H1 (cell line): ENCODE results near the gene THBS3. TPM values are rescaled to one million over a fixed set of nuclear protein-coding genes. Genes with fewer than 3 reads are reported as not detected.

ENCODE experiments used
- BCL11A ChIP-seq, 2 experiments: IDR thresholded peaks; one replicate each; pipeline ENCODE4 v1.6.1; 2011; ENCODE audit warnings: low read depth in 2 of 2, low read length in 2 of 2, mild to moderate bottlenecking in 2 of 2
- EGR1 ChIP-seq: IDR thresholded peaks from 2 replicates; pipeline ENCODE4 v1.6.1; 2011; ENCODE audit warnings: low read depth, low read length, borderline replicate concordance
- GTF2F1 ChIP-seq: IDR thresholded peaks from 2 replicates; pipeline ENCODE4 v1.6.1; 2012; ENCODE audit warnings: low read depth, low read length, improper control_type of control experiment, borderline replicate concordance
- HDAC6 ChIP-seq: IDR thresholded peaks from one replicate; pipeline ENCODE4 v1.7.1; 2012; ENCODE audit warnings: low read depth, mild to moderate bottlenecking, inconsistent platforms, low read length, moderate library complexity
- JUN ChIP-seq: IDR thresholded peaks from 2 replicates; pipeline ENCODE4 v1.6.1; 2011; ENCODE audit warnings: low read depth, mild to moderate bottlenecking, improper control_type of control experiment, low read length
- KDM5A ChIP-seq: fragments of 200-600 bp; IDR thresholded peaks from 2 replicates; pipeline ENCODE4 v1.7.1; 2012; ENCODE audit warnings: mild to moderate bottlenecking, low read length, inconsistent platforms, mixed read lengths
- NRF1 ChIP-seq: IDR thresholded peaks from 2 replicates; pipeline ENCODE4 v1.6.1; 2011; ENCODE audit warnings: mild to moderate bottlenecking, low read depth, low read length, improper control_type of control experiment
- PHF8 ChIP-seq: fragments of 200-600 bp; sonication (generic); conservative IDR thresholded peaks from 2 replicates; pipeline ENCODE4 v1.7.1; 2012; ENCODE audit warnings: low read depth, mild to moderate bottlenecking, inconsistent platforms, low read length, moderate library complexity
- POLR2A ChIP-seq, 2 experiments: IDR thresholded peaks; 1 replicate in 1 of 2; 2 replicates in 1 of 2; pipeline ENCODE4 v1.6.1; 2011; ENCODE audit warnings: low read depth in 2 of 2, low read length in 2 of 2, mild to moderate bottlenecking in 2 of 2; ENCODE audit errors: control extremely low read depth in 1 of 2
- POLR2AphosphoS5 ChIP-seq: IDR thresholded peaks from 2 replicates; pipeline ENCODE4 v1.6.1; 2011; ENCODE audit warnings: low read depth, low read length
- POU5F1 ChIP-seq: IDR thresholded peaks from 2 replicates; pipeline ENCODE4 v1.6.1; 2011; ENCODE audit warnings: low read depth, mild to moderate bottlenecking, low read length, moderate library complexity
- RAD21 ChIP-seq, 2 experiments: IDR thresholded peaks in 1 of 2; conservative IDR thresholded peaks in 1 of 2; 2 replicates each; pipeline ENCODE4 v1.6.1; 2011; ENCODE audit warnings: low read depth in 2 of 2, low read length in 2 of 2, improper control_type of control experiment in 1 of 2, inconsistent platforms in 1 of 2, mild to moderate bottlenecking in 1 of 2, moderate library complexity in 1 of 2
- SAP30 ChIP-seq: fragments of 300-600 bp; sonication (generic); IDR thresholded peaks from 2 replicates; pipeline ENCODE4 v1.7.1; 2012; ENCODE audit warnings: low read length, moderate library complexity, mild to moderate bottlenecking, inconsistent platforms; ENCODE audit not compliant: insufficient read depth, insufficient replicate concordance
- SP2 ChIP-seq: IDR thresholded peaks from 2 replicates; pipeline ENCODE4 v1.6.1; 2012; ENCODE audit warnings: mild to moderate bottlenecking, low read length, inconsistent platforms
- TAF1 ChIP-seq: IDR thresholded peaks from 2 replicates; pipeline ENCODE4 v1.6.1; 2011; ENCODE audit warnings: mild to moderate bottlenecking, low read depth, low read length
- TAF7 ChIP-seq: optimal IDR thresholded peaks from 2 replicates; pipeline ENCODE3; 2011; ENCODE audit warnings: low read depth, mild to moderate bottlenecking, inconsistent platforms, low read length, moderate library complexity, borderline replicate concordance
- ZNF274 ChIP-seq: IDR thresholded peaks from 2 replicates; pipeline ENCODE4 v1.7.0; 2012; ENCODE audit warnings: low read length, borderline replicate concordance; ENCODE audit errors: extremely low read depth
- polyA plus RNA-seq, 7 experiments: library from polyadenylated mRNA; depleted of rRNA in 3 of 7; stranded (reverse) in 5 of 7; unstranded in 2 of 7; fragments of >200 nt in 5 of 7; fragments of 200-250 nt in 2 of 7; gene quantifications; 1 replicate in 5 of 7; 2 replicates in 1 of 7; 4 replicates in 1 of 7; pipeline versions ENCODE4 v1.2.1 to v1.2.3, GENCODE V29; 2011 to 2013; ENCODE audit warnings: missing spikeins in 2 of 7, mixed read lengths in 2 of 7
- total RNA-seq: library from RNA; stranded (reverse); fragmentation: NEBNext Ultra II Directional; extraction: Animal tissue kit (Norgen Biotek cat#: 25700); gene quantifications from 2 replicates; pipeline ENCODE4 v1.2.1, GENCODE V29; 2021
- TF ChIP-seq, protein P1 (sequence below): IDR thresholded peaks from 2 replicates; pipeline ENCODE4 v1.6.1; 2011; ENCODE audit warnings: low read depth, mild to moderate bottlenecking, low read length; ENCODE audit not compliant: insufficient read depth
- TF ChIP-seq, protein P2 (sequence below): IDR thresholded peaks from 2 replicates; pipeline ENCODE4 v1.6.1; 2011; ENCODE audit warnings: low read length, improper control_type of control experiment
- TF ChIP-seq, protein P3 (sequence below), 3 experiments: IDR thresholded peaks; 1 replicate in 2 of 3; 2 replicates in 1 of 3; pipeline versions ENCODE4 v1.5.1 to v1.6.1; 2011; ENCODE audit warnings: low read length in 3 of 3, mild to moderate bottlenecking in 3 of 3, inconsistent platforms in 2 of 3, low read depth in 1 of 3, moderate library complexity in 1 of 3; ENCODE audit not compliant: insufficient read depth in 1 of 3; ENCODE audit errors: control extremely low read depth in 1 of 3

The THBS3 gene
- total and polyA plus RNA-seq, 2 of the 8 experiments (the other 6 are each of a cell fraction or from before 2014, with no cell fraction given): 3.0 to 3.5 TPM

DNA sequence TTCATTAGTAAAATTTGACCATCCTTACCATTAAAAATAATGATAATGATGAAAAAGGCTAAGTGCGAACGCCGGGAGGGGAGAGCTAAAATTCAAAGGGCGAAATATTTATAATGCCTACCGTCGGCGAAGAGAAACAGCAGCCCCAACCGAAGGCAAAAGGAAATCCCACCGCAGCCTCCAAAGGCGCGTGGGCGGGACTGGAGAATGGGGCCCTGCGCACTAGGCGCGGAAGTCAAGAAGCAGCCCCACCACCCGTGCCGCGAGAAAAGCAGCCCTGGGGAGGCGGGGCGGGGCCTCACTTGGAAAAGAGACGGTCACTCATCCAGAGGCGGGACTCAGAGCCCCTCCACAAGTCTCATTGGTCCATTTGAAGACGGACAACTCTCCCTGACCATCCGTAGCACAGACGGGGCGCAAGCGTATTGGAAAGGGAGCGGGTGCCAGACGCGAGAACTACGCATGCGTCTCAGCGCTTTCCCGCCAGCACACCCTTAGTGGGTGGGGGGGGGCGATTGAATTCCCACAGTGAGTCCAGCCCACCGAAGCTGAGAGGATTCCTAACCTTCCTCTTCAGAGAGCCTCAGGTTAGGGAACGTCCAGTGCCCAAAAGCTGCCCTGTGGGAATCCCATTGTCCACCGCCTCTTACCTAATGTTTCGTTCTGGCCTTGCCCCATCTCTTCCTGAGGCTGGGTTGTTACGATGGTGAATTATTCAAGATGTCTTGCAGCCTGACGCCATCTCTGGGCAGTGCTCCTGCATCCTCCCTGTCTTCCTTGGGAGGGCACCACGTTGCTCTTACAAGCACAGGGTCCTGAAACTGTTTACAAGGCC lies 19.8 kb upstream of the THBS3 start (continued):
- no peak for TF ChIP-seq JUN
- no peak for TF ChIP-seq ZNF274
- peak; percentile 46 for TF ChIP-seq TAF7
- TF ChIP-seq RAD21 (IDR thresholded peaks at IDR 0.05 in 1 of 2, conservative IDR thresholded peaks at IDR 0.05 in 1 of 2; ENCODE audit: low read depth in 2 of 2, low read length in 2 of 2): no peak
- TF ChIP-seq GTF2F1: no peak
- no peak for TF ChIP-seq POU5F1
- TF ChIP-seq, protein P1, sequence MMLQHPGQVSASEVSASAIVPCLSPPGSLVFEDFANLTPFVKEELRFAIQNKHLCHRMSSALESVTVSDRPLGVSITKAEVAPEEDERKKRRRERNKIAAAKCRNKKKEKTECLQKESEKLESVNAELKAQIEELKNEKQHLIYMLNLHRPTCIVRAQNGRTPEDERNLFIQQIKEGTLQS: no peak
- peak; percentile 87 for TF ChIP-seq POLR2AphosphoS5
- TF ChIP-seq NRF1: peak; percentile 92
- peak; percentile 76 to 91 for TF ChIP-seq POLR2A (IDR thresholded peaks at IDR 0.05; ENCODE audit: control extremely low read depth in 1 of 2, low read depth in 2 of 2, low read length in 2 of 2)
- TF ChIP-seq HDAC6: no peak
- no peak for TF ChIP-seq BCL11A (IDR thresholded peaks at IDR 0.05; ENCODE audit: low read depth in 2 of 2, low read length in 2 of 2)
- TF ChIP-seq, protein P2, sequence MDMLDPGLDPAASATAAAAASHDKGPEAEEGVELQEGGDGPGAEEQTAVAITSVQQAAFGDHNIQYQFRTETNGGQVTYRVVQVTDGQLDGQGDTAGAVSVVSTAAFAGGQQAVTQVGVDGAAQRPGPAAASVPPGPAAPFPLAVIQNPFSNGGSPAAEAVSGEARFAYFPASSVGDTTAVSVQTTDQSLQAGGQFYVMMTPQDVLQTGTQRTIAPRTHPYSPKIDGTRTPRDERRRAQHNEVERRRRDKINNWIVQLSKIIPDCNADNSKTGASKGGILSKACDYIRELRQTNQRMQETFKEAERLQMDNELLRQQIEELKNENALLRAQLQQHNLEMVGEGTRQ: no peak
- TF ChIP-seq KDM5A: no peak
- TF ChIP-seq TAF1: peak; percentile 92
- no peak for TF ChIP-seq SAP30
- peak; percentile 80 for TF ChIP-seq SP2
- TF ChIP-seq EGR1: peak; percentile 80; the same call in 1 of the 2 replicates
- peak; percentile 66 for TF ChIP-seq PHF8
- TF ChIP-seq, protein P3, sequence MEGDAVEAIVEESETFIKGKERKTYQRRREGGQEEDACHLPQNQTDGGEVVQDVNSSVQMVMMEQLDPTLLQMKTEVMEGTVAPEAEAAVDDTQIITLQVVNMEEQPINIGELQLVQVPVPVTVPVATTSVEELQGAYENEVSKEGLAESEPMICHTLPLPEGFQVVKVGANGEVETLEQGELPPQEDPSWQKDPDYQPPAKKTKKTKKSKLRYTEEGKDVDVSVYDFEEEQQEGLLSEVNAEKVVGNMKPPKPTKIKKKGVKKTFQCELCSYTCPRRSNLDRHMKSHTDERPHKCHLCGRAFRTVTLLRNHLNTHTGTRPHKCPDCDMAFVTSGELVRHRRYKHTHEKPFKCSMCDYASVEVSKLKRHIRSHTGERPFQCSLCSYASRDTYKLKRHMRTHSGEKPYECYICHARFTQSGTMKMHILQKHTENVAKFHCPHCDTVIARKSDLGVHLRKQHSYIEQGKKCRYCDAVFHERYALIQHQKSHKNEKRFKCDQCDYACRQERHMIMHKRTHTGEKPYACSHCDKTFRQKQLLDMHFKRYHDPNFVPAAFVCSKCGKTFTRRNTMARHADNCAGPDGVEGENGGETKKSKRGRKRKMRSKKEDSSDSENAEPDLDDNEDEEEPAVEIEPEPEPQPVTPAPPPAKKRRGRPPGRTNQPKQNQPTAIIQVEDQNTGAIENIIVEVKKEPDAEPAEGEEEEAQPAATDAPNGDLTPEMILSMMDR (IDR thresholded peaks at IDR 0.05; ENCODE audit: control extremely low read depth in 1 of 3, insufficient read depth in 1 of 3, low read depth in 1 of 3, low read length in 3 of 3): peak in 2 of 3 experiments; percentile 14 to 17; a peak in 2 of 4 replicates
